ENCODE results near the gene TMEM38B. TPM values are rescaled to one million over a fixed set of nuclear protein-coding genes. Genes with fewer than 3 reads are reported as not detected.
A peak's percentile ranks its signal among the peaks of the same experiment; 100 is the strongest.

Gene TMEM38B
- total and polyA plus RNA-seq, 2 of the 8 experiments (the other 6 are each of a cell fraction or from before 2014, with no cell fraction given): 10.6 to 12.4 TPM

DNA sequence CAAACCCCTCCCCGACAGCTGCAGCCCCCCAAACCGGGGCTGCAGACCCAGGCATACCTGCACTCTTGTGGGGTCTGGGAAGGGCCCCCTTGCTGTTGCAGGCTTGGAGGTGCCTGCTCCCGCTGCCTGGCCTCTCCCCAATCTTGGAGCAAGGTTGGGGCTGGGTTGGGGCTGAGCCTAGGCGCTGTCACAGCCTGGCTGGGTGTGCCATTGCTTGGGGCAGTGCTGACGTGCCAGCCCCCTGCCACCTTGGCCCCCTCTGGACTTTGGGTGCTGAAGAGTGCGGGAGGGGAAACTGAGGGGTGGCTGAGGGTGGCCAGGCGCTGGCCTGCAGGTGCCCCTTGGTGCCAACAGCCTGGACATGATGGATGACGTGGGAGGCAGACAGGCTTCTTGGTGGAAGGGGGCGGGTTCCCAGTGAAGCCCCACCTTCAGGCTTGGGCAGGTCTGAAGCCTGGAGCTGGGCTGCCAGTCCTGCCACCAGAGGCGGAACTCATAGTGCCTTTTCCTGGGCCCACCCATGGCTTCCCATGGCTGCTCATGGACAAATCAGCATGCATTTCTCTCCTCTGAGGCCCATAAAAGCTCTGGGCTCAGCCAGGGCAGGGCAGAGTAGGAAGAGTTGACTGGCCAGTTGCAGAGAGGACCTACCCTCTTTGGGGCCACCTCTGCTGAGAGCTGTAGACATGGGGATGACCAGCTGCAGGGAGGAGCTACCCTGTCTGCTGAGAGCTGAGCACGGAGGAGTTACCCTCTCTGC lies 19.1 kb downstream of the TMEM38B start:
- no peaks in the 10 kb centered on the region for H4K20me1 ChIP-seq (replicated peaks in 1 of 2; ENCODE audit: control insufficient read depth in 1 of 2, insufficient read depth in 2 of 2, low read length in 2 of 2)
- no peak overlapping the region for H4K5ac ChIP-seq (ENCODE audit: insufficient read length, low read depth, low read length)
- no peak overlapping the region for H2BK120ac ChIP-seq (replicated peaks; ENCODE audit: low read depth, low read length)
- H3K56ac ChIP-seq (replicated peaks; ENCODE audit: insufficient read length, low read depth, low read length): no peak overlapping the region
- no peak overlapping the region for H3K14ac ChIP-seq (ENCODE audit: insufficient read length)
- ChIA-PET POLR2A (ENCODE audit: partially characterized antibody) (no interaction called here), CTCF (ENCODE audit: partially characterized antibody) (interaction anchor here (0.8 to 2.0 kb wide), 6 partner anchors 23 to 144 kb away, joined by 3 to 7 read pairs (median 3); no protein-coding TSS in a partner anchor)
- H3K4me2 ChIP-seq (ENCODE audit: insufficient read depth in 1 of 2, low read depth in 2 of 2, low read length in 2 of 2): no peak overlapping the region
- H3K23ac ChIP-seq (ENCODE audit: insufficient read length): no peak overlapping the region
- no peak overlapping the region for H2BK12ac ChIP-seq (ENCODE audit: low read depth, low read length)
- no peak overlapping the region for H2BK15ac ChIP-seq (ENCODE audit: low read length)
- no peaks in the 10 kb centered on the region for H3K27me3 ChIP-seq (replicated peaks in 1 of 4; ENCODE audit: control insufficient read depth in 3 of 4, extremely low read depth in 1 of 4, insufficient read depth in 3 of 4, low read length in 3 of 4)
- H3K9me3 ChIP-seq (ENCODE audit: insufficient read depth in 2 of 2, low read depth in 1 of 2, low read length in 1 of 2): no peaks in the 10 kb centered on the region
- no peak for FAIRE-seq
- H2BK5ac ChIP-seq (ENCODE audit: low read depth, low read length): no peak overlapping the region
- no peak overlapping the region for H4K91ac ChIP-seq (replicated peaks; ENCODE audit: insufficient read length, low read length)
- H3K23me2 ChIP-seq (ENCODE audit: low read depth, low read length): no peaks in the 10 kb centered on the region
- WGBS, 2 experiments (ENCODE audit: extremely low coverage in 1 of 2, insufficient coverage in 1 of 2, insufficient read length in 1 of 2, insufficient replicate concordance in 2 of 2, low coverage in 1 of 2, low lambda C conversion rate in 2 of 2, missing lambda C conversion rate in 1 of 2): 93% methylated on average over 6 of the region's 11 CpGs; no CpG with 5 or more reads in 1 of the 2 experiments
- no peak for DNase-seq (ENCODE audit: low read depth in 1 of 2, low spot score in 2 of 2)
- no peaks in the 10 kb centered on the region for H3K79me1 ChIP-seq (ENCODE audit: low read depth, low read length)
- no peak overlapping the region for H3K18ac ChIP-seq (ENCODE audit: extremely low read depth, low read length)
- peak overlapping the region; percentile 89; the same call in 1 of the 2 replicates for H4K8ac ChIP-seq (ENCODE audit: extremely low read depth, insufficient read depth, low read length)
- no peaks in the 10 kb centered on the region for H3K4me1 ChIP-seq (replicated peaks in 1 of 4; ENCODE audit: control insufficient read depth in 3 of 4, insufficient read depth in 4 of 4, low read length in 3 of 4)
- H2AK5ac ChIP-seq (ENCODE audit: low read depth, low read length): no peak overlapping the region
- no peak overlapping the region for H3K27ac ChIP-seq (ENCODE audit: low read depth, low read length)
- H3K9ac ChIP-seq (replicated peaks in 1 of 4; ENCODE audit: extremely low read depth in 1 of 4, low read depth in 3 of 4, low read length in 3 of 4): no peak overlapping the region
- H3K4me3 ChIP-seq (ENCODE audit: extremely low read depth in 1 of 4, insufficient read depth in 2 of 4, low read depth in 3 of 4, low read length in 4 of 4): no peak overlapping the region
- H2BK20ac ChIP-seq (ENCODE audit: low read length): no peak overlapping the region
- no peak overlapping the region for H2AFZ ChIP-seq (ENCODE audit: low read length)
- no peak overlapping the region for H3K4ac ChIP-seq (replicated peaks; ENCODE audit: insufficient read length, low read depth, low read length)
- no peaks in the 10 kb centered on the region for H3K79me2 ChIP-seq (ENCODE audit: control insufficient read depth in 1 of 2, insufficient read depth in 2 of 2, low read length in 2 of 2)
- H3K36me3 ChIP-seq (ENCODE audit: control insufficient read depth in 2 of 4, insufficient read depth in 4 of 4, low read length in 3 of 4): no peaks in the 10 kb centered on the region; a peak in 1 of 8 replicates
- TF ChIP-seq POLR2AphosphoS5 (IDR thresholded peaks at IDR 0.05; ENCODE audit: low read depth, low read length): no peak
- TF ChIP-seq RFX5 (IDR thresholded peaks at IDR 0.05; ENCODE audit: borderline replicate concordance, low read depth, low read length): no peak
- TF ChIP-seq NANOG (IDR thresholded peaks at IDR 0.05; ENCODE audit: insufficient read depth, low read depth, low read length, poor library complexity, severe bottlenecking): no peak
- no peak for TF ChIP-seq TBP (IDR thresholded peaks at IDR 0.05; ENCODE audit: low read depth, low read length)
- TF ChIP-seq, protein P1, sequence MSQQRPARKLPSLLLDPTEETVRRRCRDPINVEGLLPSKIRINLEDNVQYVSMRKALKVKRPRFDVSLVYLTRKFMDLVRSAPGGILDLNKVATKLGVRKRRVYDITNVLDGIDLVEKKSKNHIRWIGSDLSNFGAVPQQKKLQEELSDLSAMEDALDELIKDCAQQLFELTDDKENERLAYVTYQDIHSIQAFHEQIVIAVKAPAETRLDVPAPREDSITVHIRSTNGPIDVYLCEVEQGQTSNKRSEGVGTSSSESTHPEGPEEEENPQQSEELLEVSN (IDR thresholded peaks at IDR 0.05): no peak
- TF ChIP-seq RNF2 (IDR thresholded peaks at IDR 0.05; ENCODE audit: borderline replicate concordance, low read depth, low read length, missing control alignments, poor library complexity, severe bottlenecking): no peak
- no peak for TF ChIP-seq RAD21 (IDR thresholded peaks at IDR 0.05 in 1 of 2, conservative IDR thresholded peaks at IDR 0.05 in 1 of 2; ENCODE audit: low read depth in 2 of 2, low read length in 2 of 2)
